Measurements from ENCODE around the gene TMPRSS9. TPM values are rescaled to one million over a fixed set of nuclear protein-coding genes. Genes with fewer than 3 reads are reported as not detected.

The TMPRSS9 gene
- total RNA-seq, 4 donors from 2014 or later, result 0.54 to 2.5 (median 0.85) TPM; not detected in 1

DNA sequence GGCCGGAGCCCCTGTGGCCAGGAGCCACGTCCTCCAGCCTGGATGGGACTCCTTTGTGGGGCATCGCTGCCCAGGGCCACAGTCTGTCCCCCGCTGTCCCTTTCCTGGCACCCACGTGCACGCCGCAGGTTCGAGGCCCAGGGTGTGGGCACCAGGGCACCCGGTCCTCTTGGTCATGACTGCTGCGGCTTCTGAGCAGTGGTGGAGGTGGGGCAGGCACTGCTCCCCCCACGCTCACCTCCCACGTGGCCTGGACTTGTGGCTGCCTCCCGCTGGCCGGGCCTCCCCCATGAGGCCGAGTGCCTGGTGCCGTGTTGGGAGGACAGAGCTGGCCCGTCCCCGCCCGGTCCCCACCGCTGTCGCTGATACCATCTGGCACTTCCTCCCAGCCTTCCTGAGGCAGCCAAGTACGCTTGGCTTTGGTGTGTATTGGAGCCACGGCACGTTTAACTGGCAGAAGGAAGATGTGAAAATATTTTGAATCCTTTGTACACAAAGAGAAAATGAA lies 18.8 kb upstream of the TMPRSS9 start:
- no peak overlapping the region for H3K4me3 ChIP-seq
- H3K36me3 ChIP-seq, result peaks cover 0 to 68% (median 0%) of the 10 kb centered on the region in 3 donors
- H3K27me3 ChIP-seq, result no peaks in the 10 kb centered on the region
- H3K27ac ChIP-seq, result no peak overlapping the region
- no peaks in the 10 kb centered on the region for H3K9me3 ChIP-seq
- peaks cover 0 to 12% (median 0%) of the 10 kb centered on the region in 4 donors for H3K4me1 ChIP-seq
- DNase-seq, result no peak
- TF ChIP-seq, protein P1, sequence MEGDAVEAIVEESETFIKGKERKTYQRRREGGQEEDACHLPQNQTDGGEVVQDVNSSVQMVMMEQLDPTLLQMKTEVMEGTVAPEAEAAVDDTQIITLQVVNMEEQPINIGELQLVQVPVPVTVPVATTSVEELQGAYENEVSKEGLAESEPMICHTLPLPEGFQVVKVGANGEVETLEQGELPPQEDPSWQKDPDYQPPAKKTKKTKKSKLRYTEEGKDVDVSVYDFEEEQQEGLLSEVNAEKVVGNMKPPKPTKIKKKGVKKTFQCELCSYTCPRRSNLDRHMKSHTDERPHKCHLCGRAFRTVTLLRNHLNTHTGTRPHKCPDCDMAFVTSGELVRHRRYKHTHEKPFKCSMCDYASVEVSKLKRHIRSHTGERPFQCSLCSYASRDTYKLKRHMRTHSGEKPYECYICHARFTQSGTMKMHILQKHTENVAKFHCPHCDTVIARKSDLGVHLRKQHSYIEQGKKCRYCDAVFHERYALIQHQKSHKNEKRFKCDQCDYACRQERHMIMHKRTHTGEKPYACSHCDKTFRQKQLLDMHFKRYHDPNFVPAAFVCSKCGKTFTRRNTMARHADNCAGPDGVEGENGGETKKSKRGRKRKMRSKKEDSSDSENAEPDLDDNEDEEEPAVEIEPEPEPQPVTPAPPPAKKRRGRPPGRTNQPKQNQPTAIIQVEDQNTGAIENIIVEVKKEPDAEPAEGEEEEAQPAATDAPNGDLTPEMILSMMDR (IDR thresholded peaks at IDR 0.05), result no peak
- no peak for TF ChIP-seq POLR2A (IDR thresholded peaks at IDR 0.05)

GRCh38 chr19:2341982-2342381 lies 18.1 kb upstream of the TMPRSS9 start:
- Histone ChIP-seq H3K4me3 (no peak overlapping the region), H3K36me3 (peaks cover 0 to 67% (median 0%) of the 10 kb centered on the region in 3 donors), H3K27ac (no peak overlapping the region), H3K27me3 (no peaks in the 10 kb centered on the region), H3K9me3 (no peaks in the 10 kb centered on the region), H3K4me1 (peaks cover 0 to 13% (median 0%) of the 10 kb centered on the region in 4 donors)
- DNase-seq, result no peak
- no peak for TF ChIP-seq POLR2A (IDR thresholded peaks at IDR 0.05)
- TF ChIP-seq, protein P1 (IDR thresholded peaks at IDR 0.05), result no peak

DNA sequence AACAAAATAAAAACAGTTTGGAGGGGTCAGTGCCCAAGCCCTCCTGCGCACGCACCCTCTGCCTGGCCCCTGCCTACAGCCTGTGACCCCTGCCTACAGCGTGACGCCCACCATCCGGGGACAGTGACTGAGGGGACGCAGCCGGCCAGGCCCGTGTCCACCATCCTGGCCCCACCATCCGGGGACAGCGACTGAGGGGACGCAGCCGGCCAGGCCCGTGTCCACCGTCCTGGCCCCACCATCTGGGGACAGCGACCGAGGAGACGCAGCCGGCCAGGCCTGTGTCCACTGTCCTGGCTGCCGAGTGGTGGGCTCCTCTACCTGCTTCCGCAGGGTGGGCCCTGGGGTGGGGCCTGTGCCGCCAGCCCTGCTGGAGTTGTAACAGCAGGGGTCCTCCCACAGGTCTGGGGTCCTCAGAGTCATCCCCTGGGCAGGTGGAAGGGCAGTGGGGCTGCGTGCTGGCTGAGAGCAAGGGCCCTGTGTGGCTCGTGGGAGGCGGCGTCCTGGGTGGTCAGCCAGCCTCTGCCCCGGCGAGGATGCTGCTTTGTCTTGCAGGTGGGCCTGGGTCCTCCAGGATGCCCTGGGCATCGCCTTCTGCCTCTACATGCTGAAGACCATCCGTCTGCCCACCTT lies 17.3 kb upstream of the TMPRSS9 start:
- no peaks in the 10 kb centered on the region for H3K9me3 ChIP-seq
- peaks cover 0 to 59% (median 0%) of the 10 kb centered on the region in 3 donors for H3K36me3 ChIP-seq
- H3K27me3 ChIP-seq, result no peaks in the 10 kb centered on the region
- no peak overlapping the region for H3K4me3 ChIP-seq
- peaks cover 0 to 13% (median 0%) of the 10 kb centered on the region in 4 donors for H3K4me1 ChIP-seq
- DNase-seq, result no peak
- no peak overlapping the region for H3K27ac ChIP-seq
- TF ChIP-seq, protein P1 (IDR thresholded peaks at IDR 0.05), result no peak
- no peak for TF ChIP-seq POLR2A (IDR thresholded peaks at IDR 0.05)

GRCh38 chr19:2343289-2343982 lies 16.6 kb upstream of the TMPRSS9 start:
- no peak overlapping the region for H3K27ac ChIP-seq
- no peaks in the 10 kb centered on the region for H3K9me3 ChIP-seq
- no peak overlapping the region for H3K4me3 ChIP-seq
- H3K27me3 ChIP-seq, result no peaks in the 10 kb centered on the region
- peaks cover 0 to 57% (median 0%) of the 10 kb centered on the region in 3 donors for H3K36me3 ChIP-seq
- TF ChIP-seq POLR2A (IDR thresholded peaks at IDR 0.05), result no peak
- TF ChIP-seq, protein P1 (IDR thresholded peaks at IDR 0.05), result no peak
- no peak for DNase-seq
- H3K4me1 ChIP-seq, result peaks cover 0 to 13% (median 0%) of the 10 kb centered on the region in 4 donors

- TF ChIP-seq, protein P1 (IDR thresholded peaks at IDR 0.05), result no peak
- TF ChIP-seq POLR2A (IDR thresholded peaks at IDR 0.05), result no peak
- Histone ChIP-seq H3K27me3 (no peaks in the 10 kb centered on the region), H3K36me3 (peaks cover 0 to 51% (median 0%) of the 10 kb centered on the region in 3 donors), H3K9me3 (no peaks in the 10 kb centered on the region), H3K4me3 (no peak overlapping the region), H3K4me1 (peaks cover 0 to 13% (median 0%) of the 10 kb centered on the region in 4 donors), H3K27ac (no peak overlapping the region)
- no peak for DNase-seq
Observed at GRCh38 chr19:2344381-2344870, 15.6 kb upstream of the TMPRSS9 start.

Data from Peyer's patch (tissue), 4 donors.